Measurements from ENCODE around the gene DOCK4. TPM values are rescaled to one million over a fixed set of nuclear protein-coding genes. Genes with fewer than 3 reads are reported as not detected.

Gene DOCK4
- total RNA-seq, 1 experiment from 2014 or later, result 31.4 TPM

- Mint-ChIP-seq H3K4me1 (ENCODE audit: insufficient read depth, unreplicated experiment) (peaks cover 44% of the 10 kb centered on the region), H3K9me3 (ENCODE audit: unreplicated experiment) (no peaks in the 10 kb centered on the region), H3K27ac (ENCODE audit: low read depth, unreplicated experiment) (peak overlapping the region; percentile 18), H3K27me3 (ENCODE audit: insufficient read depth, unreplicated experiment) (no peaks in the 10 kb centered on the region), H3K36me3 (ENCODE audit: insufficient read depth, unreplicated experiment) (no peaks in the 10 kb centered on the region), H3K4me3 (ENCODE audit: unreplicated experiment) (no peak overlapping the region)
- peak; percentile 68 for DNase-seq (ENCODE audit: unreplicated experiment)
- no peak for TF ChIP-seq CTCF (IDR thresholded peaks at IDR 0.05; ENCODE audit: unreplicated experiment)
- intact Hi-C loops (cut with micrococcal nuclease), result no loop called here
- ChIA-PET CTCF (interaction anchor here (0.6 to 0.7 kb wide), 3 partner anchors 25 to 622 kb away, joined by 3 read pairs; no protein-coding TSS in a partner anchor), POLR2A (interaction anchor here (0.7 to 2.8 kb wide), 6 partner anchors 9 to 252 kb away, joined by 3 to 6 read pairs (median 3); partner anchors contain the start of gene IFRD1)
- BruUV-seq (replicated peaks), result no TSS peak
Observed at GRCh38 chr7:112199035-112199655, 7.1 kb downstream of the DOCK4 start.

GRCh38 chr7:112197322-112197721 is 8.9 kb downstream of the DOCK4 start:
- CTCF ChIA-PET, result no interaction called here
- no peak for TF ChIP-seq CTCF (IDR thresholded peaks at IDR 0.05; ENCODE audit: unreplicated experiment)
- no peak for DNase-seq (ENCODE audit: unreplicated experiment)
- no peak overlapping the region for H3K27ac Mint-ChIP-seq (ENCODE audit: low read depth, unreplicated experiment)
- H3K27me3 Mint-ChIP-seq (ENCODE audit: insufficient read depth, unreplicated experiment), result no peaks in the 10 kb centered on the region
- peaks cover 42% of the 10 kb centered on the region for H3K4me1 Mint-ChIP-seq (ENCODE audit: insufficient read depth, unreplicated experiment)
- H3K36me3 Mint-ChIP-seq (ENCODE audit: insufficient read depth, unreplicated experiment), result no peaks in the 10 kb centered on the region
- no peaks in the 10 kb centered on the region for H3K9me3 Mint-ChIP-seq (ENCODE audit: unreplicated experiment)
- H3K4me3 Mint-ChIP-seq (ENCODE audit: unreplicated experiment), result no peak overlapping the region
- POLR2A ChIA-PET, result interaction anchor here (0.7 kb wide), 1 partner anchor 197 kb away, joined by 3 read pairs; no protein-coding TSS in a partner anchor
- no TSS peak for BruUV-seq (replicated peaks)
- intact Hi-C loops (cut with micrococcal nuclease), result no loop called here

- POLR2A ChIA-PET, result interaction anchor here (0.7 kb wide), 2 partner anchors 20 to 472 kb away, joined by 4 to 5 read pairs; no protein-coding TSS in a partner anchor
- H3K27ac Mint-ChIP-seq (ENCODE audit: low read depth, unreplicated experiment), result no peak overlapping the region
- CTCF ChIA-PET, result interaction anchor here (0.5 to 0.6 kb wide), 2 partner anchors 16 to 194 kb away, joined by 3 read pairs; no protein-coding TSS in a partner anchor
- peaks cover 30% of the 10 kb centered on the region for H3K4me1 Mint-ChIP-seq (ENCODE audit: insufficient read depth, unreplicated experiment)
- H3K4me3 Mint-ChIP-seq (ENCODE audit: unreplicated experiment), result no peak overlapping the region
- TF ChIP-seq CTCF (IDR thresholded peaks at IDR 0.05; ENCODE audit: unreplicated experiment), result no peak
- intact Hi-C loops (cut with micrococcal nuclease), result no loop called here
- BruUV-seq (replicated peaks), result no TSS peak
- no peaks in the 10 kb centered on the region for H3K27me3 Mint-ChIP-seq (ENCODE audit: insufficient read depth, unreplicated experiment)
- no peaks in the 10 kb centered on the region for H3K9me3 Mint-ChIP-seq (ENCODE audit: unreplicated experiment)
- no peaks in the 10 kb centered on the region for H3K36me3 Mint-ChIP-seq (ENCODE audit: insufficient read depth, unreplicated experiment)
- no peak for DNase-seq (ENCODE audit: unreplicated experiment)
Observed at GRCh38 chr7:112195717-112196116, 10.5 kb downstream of the DOCK4 start.

- no TSS peak for BruUV-seq (replicated peaks)
- Mint-ChIP-seq H3K36me3 (ENCODE audit: insufficient read depth, unreplicated experiment) (no peaks in the 10 kb centered on the region), H3K9me3 (ENCODE audit: unreplicated experiment) (no peaks in the 10 kb centered on the region), H3K27ac (ENCODE audit: low read depth, unreplicated experiment) (no peak overlapping the region), H3K4me1 (ENCODE audit: insufficient read depth, unreplicated experiment) (peaks cover 28% of the 10 kb centered on the region), H3K27me3 (ENCODE audit: insufficient read depth, unreplicated experiment) (no peaks in the 10 kb centered on the region), H3K4me3 (ENCODE audit: unreplicated experiment) (no peak overlapping the region)
- no peak for TF ChIP-seq CTCF (IDR thresholded peaks at IDR 0.05; ENCODE audit: unreplicated experiment)
- no peak for DNase-seq (ENCODE audit: unreplicated experiment)
- CTCF ChIA-PET, result interaction anchor here (0.6 to 1.5 kb wide), 4 partner anchors 10 to 458 kb away, joined by 3 read pairs; no protein-coding TSS in a partner anchor
- POLR2A ChIA-PET, result no interaction called here
- intact Hi-C loops (cut with micrococcal nuclease), result no loop called here
Observed at GRCh38 chr7:112193915-112194502, 12.2 kb downstream of the DOCK4 start.

Data from MCF 10A (cell line).